Measurements from ENCODE around the gene ITGA11. TPM values are rescaled to one million over a fixed set of nuclear protein-coding genes. Genes with fewer than 3 reads are reported as not detected.

The ITGA11 gene
- total and polyA plus RNA-seq, 2 of the 13 experiments (the other 11 are each of a cell fraction or from before 2014, with no cell fraction given) = not detected

- TF ChIP-seq ZNF770 (CRISPR knock-in tag; IDR thresholded peaks at IDR 0.05) = no peak
Observed at GRCh38 chr15:68363353-68363752, 68.6 kb downstream of the ITGA11 start (continued).

GRCh38 chr15:68362537-68363126 lies 69.3 kb downstream of the ITGA11 start:
- no TSS peak for BruUV-seq (replicated peaks)
- TF ChIP-seq ZNF619 (CRISPR knock-in tag; IDR thresholded peaks at IDR 0.05) = no peak
- TF ChIP-seq RXRB (CRISPR knock-in tag; IDR thresholded peaks at IDR 0.05; ENCODE audit: borderline replicate concordance) = no peak
- TF ChIP-seq NFIC (IDR thresholded peaks at IDR 0.05; ENCODE audit: low read length) = no peak
- TF ChIP-seq ATM (IDR thresholded peaks at IDR 0.05; ENCODE audit: borderline replicate concordance) = 0 out of 2 replicates have a peak, but pooled peaks have one; percentile 6
- TF ChIP-seq ATF7 (IDR thresholded peaks at IDR 0.05) = 0 out of 2 replicates have a peak, but pooled peaks have one; percentile 1
- TF ChIP-seq ATF7 (CRISPR knock-in tag; IDR thresholded peaks at IDR 0.05) = no peak
- TF ChIP-seq ZNF564 (CRISPR knock-in tag; IDR thresholded peaks at IDR 0.05) = no peak
- no peak for TF ChIP-seq NR2F6 (IDR thresholded peaks at IDR 0.05)
- no peak for TF ChIP-seq NR2F6 (CRISPR knock-in tag; IDR thresholded peaks at IDR 0.05)
- TF ChIP-seq KAT7 (CRISPR knock-in tag; IDR thresholded peaks at IDR 0.05; ENCODE audit: borderline replicate concordance) = no peak
- H4K20me1 ChIP-seq (ENCODE audit: insufficient read depth, low read length) = 0 out of 2 replicates have a peak, but pooled peaks cover 4% of the 10 kb centered on the region
- 6% methylated on average over 1 of the region's 1 CpG for WGBS (ENCODE audit: low lambda C conversion rate)
- no peaks in the 10 kb centered on the region for H3K79me2 ChIP-seq (ENCODE audit: insufficient read depth, low read length)
- H2AFZ ChIP-seq (ENCODE audit: low read length) = no peak overlapping the region
- H3K4me1 ChIP-seq (ENCODE audit: insufficient read depth, low read length) = no peaks in the 10 kb centered on the region
- H3K4me3 ChIP-seq (replicated peaks in 1 of 3; ENCODE audit: insufficient read depth in 1 of 3, low read depth in 2 of 3, low read length in 3 of 3) = no peak overlapping the region
- no peak overlapping the region for H3K4me2 ChIP-seq (ENCODE audit: low read depth, low read length)
- FAIRE-seq = no peak
- H3K9me3 ChIP-seq (ENCODE audit: low read length) = no peaks in the 10 kb centered on the region
- peaks cover 4 to 25% of the 10 kb centered on the region in 2 experiments; a peak in 4 of 5 replicates for H3K27me3 ChIP-seq (ENCODE audit: control insufficient read depth in 1 of 2, insufficient read depth in 2 of 2, low read length in 2 of 2)
- H3K9ac ChIP-seq (ENCODE audit: insufficient read depth, low read depth, low read length) = no peak overlapping the region
- DNase-seq (ENCODE audit: low spot score) = no peak
- no peaks in the 10 kb centered on the region for H3K36me3 ChIP-seq (replicated peaks in 1 of 2; ENCODE audit: control insufficient read depth in 1 of 2, insufficient read depth in 2 of 2, low read length in 2 of 2)
- ATAC-seq = no peak
- in situ Hi-C loops (cut with HindIII; ENCODE audit: extremely low pct_ligation_motif_present, low pct_unique_long_range_greater_than_20kb) = no loop called here
- POLR2A ChIA-PET = no interaction called here
- CTCF ChIA-PET (ENCODE audit: low intra/inter-chr PET ratio, low total read pairs) = no interaction called here
- intact Hi-C loops (cut with micrococcal nuclease; ENCODE audit: unreplicated experiment) = no loop called here
- H3K27ac ChIP-seq (ENCODE audit: extremely low read length, insufficient read depth, low read length) = no peak overlapping the region
